ENCODE results near the gene RFT1. TPM values are rescaled to one million over a fixed set of nuclear protein-coding genes. Genes with fewer than 3 reads are reported as not detected.

The RFT1 gene
- total RNA-seq, 1 donor from 2014 or later = 15.5 TPM

GRCh38 chr3:53157974-53158580 is 27.8 kb upstream of the RFT1 start:
- Histone ChIP-seq H3K4me3 (ENCODE audit: low read depth, low read length) (no peak overlapping the region), H3K36me3 (ENCODE audit: control insufficient read depth, insufficient read depth, low read length) (no peaks in the 10 kb centered on the region), H3K27me3 (ENCODE audit: control insufficient read depth, insufficient read depth, low read length) (no peaks in the 10 kb centered on the region)
- no peak for TF ChIP-seq CTCF (IDR thresholded peaks at IDR 0.05; ENCODE audit: insufficient read depth, low read length, severe bottlenecking)
- FAIRE-seq (peak; percentile 7), DNase-seq (ENCODE audit: low read depth) (no peak)

- DNase-seq (ENCODE audit: low read depth) (no peak), FAIRE-seq (no peak)
- Histone ChIP-seq H3K27me3 (ENCODE audit: control insufficient read depth, insufficient read depth, low read length) (no peaks in the 10 kb centered on the region), H3K4me3 (ENCODE audit: low read depth, low read length) (no peak overlapping the region), H3K36me3 (ENCODE audit: control insufficient read depth, insufficient read depth, low read length) (no peaks in the 10 kb centered on the region)
- TF ChIP-seq CTCF (IDR thresholded peaks at IDR 0.05; ENCODE audit: insufficient read depth, low read length, severe bottlenecking) = no peak
Observed at GRCh38 chr3:53156368-53156834, 26.2 kb upstream of the RFT1 start.

- FAIRE-seq (peak; percentile 55), DNase-seq (ENCODE audit: low read depth) (peak; percentile 73)
- no peaks in the 10 kb centered on the region for H3K36me3 ChIP-seq (ENCODE audit: control insufficient read depth, insufficient read depth, low read length)
Observed at GRCh38 chr3:53155760-53156159, 25.5 kb upstream of the RFT1 start.

GRCh38 chr3:53154881-53155285 is 24.6 kb upstream of the RFT1 start:
- FAIRE-seq = no peak
- H3K4me3 ChIP-seq (ENCODE audit: low read depth, low read length) = no peak overlapping the region
- H3K36me3 ChIP-seq (ENCODE audit: control insufficient read depth, insufficient read depth, low read length) = no peaks in the 10 kb centered on the region
- peak; percentile 35 for DNase-seq (ENCODE audit: low read depth)
- no peak for TF ChIP-seq CTCF (IDR thresholded peaks at IDR 0.05; ENCODE audit: insufficient read depth, low read length, severe bottlenecking)
- H3K27me3 ChIP-seq (ENCODE audit: control insufficient read depth, insufficient read depth, low read length) = no peaks in the 10 kb centered on the region

More at GRCh38 chr3:53155760-53156159, 25.5 kb upstream of the RFT1 start:
- H3K4me3 ChIP-seq (ENCODE audit: low read depth, low read length) = no peak overlapping the region
- no peak for TF ChIP-seq CTCF (IDR thresholded peaks at IDR 0.05; ENCODE audit: insufficient read depth, low read length, severe bottlenecking)
- no peaks in the 10 kb centered on the region for H3K27me3 ChIP-seq (ENCODE audit: control insufficient read depth, insufficient read depth, low read length)

- TF ChIP-seq CTCF (IDR thresholded peaks at IDR 0.05; ENCODE audit: insufficient read depth, low read length, severe bottlenecking) = no peak
- no peak for FAIRE-seq
Observed at GRCh38 chr3:53153980-53154379, 23.7 kb upstream of the RFT1 start.

More at GRCh38 chr3:53153980-53154379, 23.7 kb upstream of the RFT1 start:
- Histone ChIP-seq H3K36me3 (ENCODE audit: control insufficient read depth, insufficient read depth, low read length) (no peaks in the 10 kb centered on the region), H3K4me3 (ENCODE audit: low read depth, low read length) (no peak overlapping the region), H3K27me3 (ENCODE audit: control insufficient read depth, insufficient read depth, low read length) (no peaks in the 10 kb centered on the region)
- no peak for DNase-seq (ENCODE audit: low read depth)
